ENCODE measurements around the gene CPA5.

CPA5 gene

DNA sequence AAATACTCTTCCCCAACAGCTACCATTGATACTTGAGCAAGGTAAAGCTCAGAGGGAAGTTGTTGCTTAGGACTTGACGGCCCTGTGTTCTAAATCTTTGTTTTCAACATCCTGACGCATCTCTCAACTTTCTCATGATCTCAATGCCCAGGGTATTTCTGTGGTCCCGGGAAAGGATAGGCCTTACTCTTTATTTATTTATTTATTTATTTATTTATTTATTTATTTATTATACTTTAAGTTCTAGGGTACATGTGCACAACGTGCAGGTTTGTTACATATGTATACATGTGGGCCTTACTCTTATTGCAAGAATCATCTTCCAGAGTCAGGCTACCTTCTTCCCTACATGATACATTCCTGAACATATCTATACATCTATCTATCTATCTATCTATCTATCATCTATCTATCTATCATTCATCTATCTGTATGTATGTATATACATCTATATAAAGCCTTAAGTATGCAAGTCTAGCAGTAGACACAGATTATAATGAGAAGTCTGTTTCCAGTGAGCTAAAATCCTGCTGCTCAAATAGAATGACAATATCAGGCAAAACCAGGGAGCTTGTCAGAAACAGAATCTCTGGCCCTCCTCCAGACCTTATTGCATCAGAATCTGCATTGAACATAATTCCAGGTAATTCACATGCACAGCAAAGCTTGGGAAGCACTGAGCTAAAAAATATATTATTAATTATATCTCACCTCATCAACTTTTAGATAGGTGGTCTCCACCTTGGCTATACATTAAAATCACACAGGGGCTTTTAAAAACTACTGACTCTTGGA lies 12.2 kb upstream of the CPA5 start:
- no peak for DNase-seq (ENCODE audit: low read depth in 2 of 2)

DNA sequence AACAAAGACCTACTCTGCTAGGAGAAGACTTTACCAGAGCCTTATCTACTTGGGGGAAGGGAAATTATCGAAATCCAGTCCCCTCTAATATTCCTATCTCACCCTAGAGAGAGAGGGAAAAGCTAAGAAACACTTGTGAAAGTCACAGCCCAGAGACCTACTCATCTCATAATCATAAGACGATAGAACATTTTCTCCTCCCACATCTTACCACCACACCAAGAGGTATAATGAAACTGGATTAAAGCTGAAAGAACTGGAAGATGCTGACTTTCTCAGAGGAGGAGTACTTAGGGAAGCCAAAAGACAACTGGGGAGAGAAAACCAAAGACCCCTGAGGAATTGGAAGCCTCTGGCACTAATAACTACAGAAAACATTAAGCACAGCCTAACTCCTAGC lies 10.8 kb upstream of the CPA5 start:
- no peak for DNase-seq (ENCODE audit: low read depth in 2 of 2)

DNA sequence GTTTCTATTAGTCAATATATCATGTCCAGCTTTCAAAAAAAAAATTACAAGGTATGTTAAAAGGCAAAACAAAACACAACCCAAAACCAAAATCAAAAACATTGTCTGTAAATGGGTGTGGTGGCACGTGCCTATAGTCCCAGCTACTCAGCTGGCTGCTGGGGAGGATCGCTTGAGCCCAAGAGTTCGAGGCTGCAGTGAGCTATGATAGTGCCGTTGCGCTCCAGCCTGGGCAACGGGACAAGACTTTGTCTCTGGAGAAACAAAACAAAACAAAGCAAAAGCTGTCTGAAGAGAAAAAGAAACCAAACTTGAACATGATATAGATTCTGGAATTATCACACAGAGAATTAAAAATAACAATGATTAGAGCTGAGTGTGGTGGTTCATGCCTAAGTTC lies 10.3 kb upstream of the CPA5 start:
- no peak for DNase-seq (ENCODE audit: low read depth in 2 of 2)

DNA sequence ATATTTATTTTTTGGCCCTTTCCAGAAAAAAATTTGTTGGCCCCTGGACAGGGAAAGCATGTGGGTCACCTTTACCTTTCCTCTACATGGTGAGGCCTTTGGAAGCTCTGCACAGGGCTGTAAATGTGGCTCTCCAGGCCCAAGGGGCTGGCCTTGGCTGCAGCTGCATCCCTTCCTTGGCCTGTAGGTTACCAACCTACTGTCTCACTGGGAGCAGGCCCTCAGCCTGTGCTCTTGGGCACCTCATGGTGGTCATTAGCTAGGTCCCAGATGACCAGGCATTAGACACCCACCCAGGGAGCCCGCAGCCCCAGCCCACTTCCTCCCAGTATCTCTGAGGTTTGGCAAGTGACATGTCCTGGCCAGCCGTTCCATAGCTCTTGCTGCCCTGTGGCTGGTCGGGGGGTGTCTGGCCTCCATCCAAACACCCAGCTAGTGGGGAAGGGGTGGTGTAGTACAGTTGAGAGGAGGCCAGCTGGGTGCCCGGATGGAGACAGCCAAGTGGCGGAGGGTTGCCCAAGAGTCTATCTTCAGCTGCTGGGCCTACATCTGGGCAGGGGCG lies 7.1 kb upstream of the CPA5 start:
- DNase-seq (ENCODE audit: low read depth in 2 of 2), result no peak

DNA sequence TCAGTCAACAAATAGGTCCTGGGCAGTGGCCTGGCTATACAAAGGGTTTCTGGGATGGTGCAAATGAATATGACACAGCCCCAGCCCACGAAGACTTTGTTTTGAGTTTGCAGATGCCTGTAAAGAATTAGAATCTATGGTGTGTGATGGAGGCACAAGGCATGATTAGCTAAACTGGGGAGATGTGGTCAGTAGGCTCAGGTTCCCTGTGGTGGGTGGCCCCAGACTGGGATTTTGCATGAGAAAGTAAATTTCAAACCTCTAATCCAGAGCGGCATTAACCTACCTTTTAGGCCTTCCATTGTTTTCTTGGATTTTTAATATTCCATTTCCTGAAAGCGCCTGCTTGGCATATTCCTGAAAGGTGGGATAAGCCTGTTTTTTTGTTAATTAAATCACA lies 6.4 kb upstream of the CPA5 start:
- DNase-seq (ENCODE audit: low read depth in 2 of 2), result no peak

DNA sequence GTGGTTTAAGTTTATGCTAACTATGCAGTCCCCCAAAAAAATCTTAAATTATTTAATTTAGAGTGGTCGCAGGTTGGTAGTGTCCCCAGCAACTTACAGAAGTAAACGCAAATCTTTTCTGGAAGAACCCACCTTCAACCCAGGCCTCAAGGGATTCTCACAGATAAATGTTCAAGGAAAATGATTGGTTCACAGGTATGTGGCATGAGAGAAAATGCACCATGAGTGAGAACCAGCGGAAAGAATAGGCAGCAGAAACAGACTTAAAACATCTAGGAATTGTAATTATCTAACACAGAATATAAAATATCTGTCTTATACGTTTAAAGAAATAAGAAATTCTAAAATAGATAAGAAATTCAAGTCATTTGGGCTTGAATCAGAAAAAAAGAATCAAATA lies 2.7 kb upstream of the CPA5 start:
- no peak for DNase-seq (ENCODE audit: low read depth in 2 of 2)

DNA sequence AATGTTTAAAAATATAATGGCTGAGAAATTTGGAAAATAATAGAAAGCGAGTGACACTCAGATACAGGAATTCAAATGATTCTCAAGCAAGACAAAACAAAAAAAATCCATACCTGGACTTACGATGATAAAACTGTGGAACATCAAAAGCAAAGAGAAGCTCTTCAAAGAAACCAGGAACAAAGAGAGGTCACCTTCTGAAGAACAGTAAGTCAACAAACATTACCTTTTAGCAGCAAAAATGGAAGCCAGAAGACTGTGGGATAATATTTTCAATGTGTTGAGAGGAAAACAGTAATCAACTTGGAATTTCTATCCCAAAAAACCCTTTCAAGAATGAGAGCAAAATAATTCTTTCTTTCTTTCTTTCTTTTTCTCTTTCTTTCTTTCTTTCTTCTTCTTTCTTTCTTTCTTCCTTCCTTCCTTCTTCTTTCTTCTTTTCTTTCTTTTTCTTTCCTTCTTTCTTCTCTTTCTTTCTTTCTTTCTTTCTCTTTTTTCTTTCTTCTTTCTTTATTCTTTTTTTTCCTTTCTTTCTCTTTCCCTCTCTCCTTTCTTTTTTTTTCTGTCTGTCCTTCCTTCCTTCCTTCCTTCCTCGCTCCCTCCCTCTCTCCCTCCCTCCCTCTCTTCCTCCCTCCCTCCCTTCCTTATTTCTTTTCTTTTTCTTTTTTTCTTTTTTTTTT lies 1.8 kb upstream of the CPA5 start:
- no peak for DNase-seq (ENCODE audit: low read depth in 2 of 2)

DNA sequence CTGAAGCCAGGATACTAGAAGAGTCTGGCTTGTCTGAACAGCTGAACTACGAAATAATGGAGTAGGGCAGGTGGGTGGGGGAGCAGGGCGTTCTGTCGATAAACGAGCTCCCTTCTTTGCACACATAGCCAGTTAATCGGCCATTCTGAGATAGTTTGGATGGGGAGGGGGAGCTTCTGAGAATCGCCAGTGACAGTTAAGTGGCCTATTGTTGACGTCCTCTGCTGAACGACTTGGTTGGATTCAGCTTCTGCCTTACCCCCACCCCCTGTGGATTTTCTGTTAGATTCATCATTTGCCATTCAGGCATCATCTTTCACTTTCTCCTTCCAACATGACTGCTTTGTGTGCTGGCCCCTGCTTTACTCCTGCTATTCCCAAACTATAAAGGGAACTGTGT lies 520 bp downstream of the CPA5 start:
- DNase-seq (ENCODE audit: low read depth in 2 of 2), result no peak

DNA sequence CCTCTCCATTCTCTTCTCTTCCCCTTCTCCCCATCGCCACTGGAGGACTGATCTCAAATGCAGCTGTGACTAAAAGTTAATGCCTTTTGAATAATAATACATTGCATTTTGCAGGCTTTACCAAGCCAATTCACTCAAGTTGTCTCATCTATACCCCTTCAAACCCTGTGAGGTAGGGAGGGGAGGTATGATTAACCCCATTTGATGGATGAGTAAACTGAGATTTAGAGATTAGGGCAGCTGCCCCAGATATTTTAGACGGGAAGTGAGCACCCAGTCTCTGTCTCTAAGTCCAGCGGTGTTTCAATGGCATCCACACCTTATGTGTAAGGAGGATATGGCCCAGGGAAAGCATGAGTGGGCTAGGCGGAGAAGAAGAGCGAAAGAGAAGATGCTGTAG lies 1.1 kb downstream of the CPA5 start:
- no peak for DNase-seq (ENCODE audit: low read depth in 2 of 2)

DNA sequence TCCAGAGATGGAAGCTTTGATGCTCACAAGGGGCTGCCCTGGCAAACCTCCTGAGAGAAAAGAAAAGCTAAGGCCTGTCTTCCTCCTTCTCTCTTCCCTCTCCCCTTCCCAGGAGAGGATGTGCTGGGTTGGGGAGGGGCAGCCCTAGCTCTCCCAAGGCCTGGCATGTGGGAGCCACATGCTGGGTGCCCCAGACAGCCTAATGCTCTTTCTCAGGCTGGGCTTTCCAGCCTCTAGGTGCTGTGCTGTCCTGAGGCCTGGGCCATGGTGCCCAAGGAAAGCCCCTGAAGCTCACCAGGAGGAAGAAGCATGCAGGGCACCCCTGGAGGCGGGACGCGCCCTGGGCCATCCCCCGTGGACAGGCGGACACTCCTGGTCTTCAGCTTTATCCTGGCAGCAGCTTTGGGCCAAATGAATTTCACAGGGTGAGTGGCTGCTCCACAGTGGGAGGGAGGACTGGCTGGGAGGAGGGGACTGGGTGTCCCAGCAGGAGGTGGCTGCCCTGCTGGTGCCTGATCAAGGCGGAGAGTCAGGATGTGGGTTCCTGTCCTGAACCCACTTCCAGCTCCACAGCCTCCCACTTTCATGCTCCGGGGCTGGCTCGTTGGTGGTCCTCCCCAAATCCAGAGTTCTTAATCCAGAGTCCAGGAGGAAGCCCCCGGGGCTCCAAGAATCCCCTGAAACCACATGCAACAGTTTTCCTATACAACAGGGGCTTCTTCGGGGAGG lies 1.7 kb downstream of the CPA5 start:
- DNase-seq (ENCODE audit: low read depth in 2 of 2), result no peak

DNA sequence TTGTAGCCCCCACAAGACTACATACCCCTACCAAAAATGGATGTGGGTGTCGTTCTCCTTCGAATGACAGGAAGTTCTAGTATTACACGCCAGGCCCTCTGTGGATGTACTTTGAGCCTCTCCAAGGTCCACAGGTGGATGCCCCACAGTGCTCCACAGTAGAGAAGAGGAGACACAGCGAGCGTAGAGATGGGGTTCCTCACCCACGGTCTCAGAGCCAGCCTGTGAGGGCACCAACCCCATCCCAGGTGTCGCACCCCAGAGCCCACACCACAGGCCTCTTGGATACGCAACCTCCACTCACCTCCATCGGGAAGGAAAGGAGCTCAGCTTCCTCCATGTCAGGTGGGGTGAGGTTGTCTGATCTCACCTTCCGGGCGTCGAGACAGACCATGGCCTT lies 2.3 kb downstream of the CPA5 start:
- no peak for DNase-seq (ENCODE audit: low read depth in 2 of 2)

DNA sequence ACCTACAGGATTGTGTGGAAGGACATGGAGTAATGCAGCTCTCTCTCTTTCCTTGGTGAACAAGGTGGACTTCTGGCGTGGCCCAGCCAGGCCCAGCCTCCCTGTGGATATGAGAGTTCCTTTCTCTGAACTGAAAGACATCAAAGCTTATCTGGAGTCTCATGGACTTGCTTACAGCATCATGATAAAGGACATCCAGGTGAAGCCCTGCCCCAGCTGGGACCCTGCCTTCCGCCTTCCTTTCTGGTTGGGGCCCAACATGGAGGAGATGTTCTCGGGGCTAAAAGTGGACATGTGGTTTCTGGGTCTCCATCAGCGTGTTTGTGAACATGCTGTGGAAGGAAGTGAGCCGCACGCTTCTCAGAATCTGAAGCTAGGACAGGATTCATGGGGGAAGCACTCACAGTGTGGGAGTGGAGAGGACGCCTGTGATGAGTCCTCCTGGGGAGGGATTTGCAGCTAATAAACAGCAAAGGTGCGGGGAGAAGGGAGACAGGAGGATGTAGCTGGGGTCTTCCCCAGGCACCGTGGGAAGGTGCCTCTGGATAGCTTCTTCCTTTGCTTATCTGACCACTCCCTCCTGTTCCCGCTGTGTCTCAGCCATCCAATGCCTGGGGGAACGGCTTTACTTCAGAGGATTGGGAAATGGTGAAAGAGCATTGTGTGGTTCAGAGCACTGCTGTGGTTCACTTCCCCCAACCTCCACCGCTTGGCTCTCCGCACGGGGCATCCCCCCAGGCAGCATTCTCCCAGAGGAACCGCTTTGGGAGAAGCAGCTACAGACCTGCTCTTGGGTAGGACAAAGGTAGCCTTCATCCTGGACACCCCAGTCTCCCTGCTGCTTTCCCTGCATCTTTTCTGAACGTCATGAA lies 5.5 kb downstream of the CPA5 start:
- no peak for DNase-seq (ENCODE audit: low read depth in 2 of 2)

DNA sequence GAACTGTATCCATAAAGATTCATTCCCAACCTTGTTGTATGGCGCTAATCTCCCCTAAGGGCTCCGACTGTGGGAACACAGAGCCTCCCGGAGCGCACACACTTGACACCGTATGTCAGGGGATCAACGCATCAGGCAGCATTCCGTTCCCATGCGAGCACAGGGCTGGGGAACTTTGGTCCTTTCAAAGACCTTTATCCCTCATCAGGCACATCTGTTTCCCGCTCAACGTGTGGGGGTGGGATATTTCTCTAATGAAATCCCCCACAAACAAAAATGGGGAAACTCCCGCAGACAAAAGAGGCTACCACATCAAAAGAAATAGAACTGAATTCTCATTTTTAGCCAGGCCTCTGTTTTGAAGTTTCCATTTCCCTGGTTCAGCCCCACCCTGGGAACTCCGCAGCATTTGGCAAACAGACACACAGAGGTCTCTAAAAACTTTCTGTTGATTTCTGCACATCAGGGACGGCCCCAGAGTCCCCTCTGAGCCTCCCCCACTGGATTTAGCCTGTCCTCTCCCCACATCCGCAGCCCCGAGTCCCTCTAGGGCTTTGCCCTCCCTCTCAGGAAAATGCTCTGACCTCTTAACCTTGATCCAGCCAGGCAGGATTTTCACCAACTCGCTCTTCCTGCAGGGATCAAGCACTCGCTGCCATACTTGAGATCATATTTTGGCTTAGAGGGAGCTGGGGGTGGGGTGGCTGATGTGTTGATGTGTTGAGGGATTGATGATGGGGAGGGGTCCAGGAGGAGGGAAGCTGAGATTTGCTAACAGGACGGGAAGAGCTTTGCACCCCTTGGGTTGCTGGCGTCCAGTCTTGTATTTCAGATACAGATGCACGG lies 6.6 kb downstream of the CPA5 start:
- DNase-seq (ENCODE audit: low read depth in 2 of 2), result no peak

DNA sequence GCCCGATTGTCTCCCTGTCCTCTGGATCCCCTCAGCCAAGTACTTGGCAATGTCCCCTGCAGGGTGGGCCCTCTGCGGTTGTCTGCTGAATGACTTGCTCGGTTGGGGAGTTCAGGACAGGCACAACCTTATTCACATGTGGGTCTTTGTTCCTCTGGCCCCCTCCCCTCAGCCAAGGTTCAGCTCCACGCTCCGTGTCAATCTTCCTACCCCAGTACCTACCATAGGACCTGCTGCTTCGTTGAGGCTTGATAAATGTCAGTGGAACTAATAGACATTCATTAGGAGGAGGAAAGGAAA lies 7.1 kb downstream of the CPA5 start:
- no peak for DNase-seq (ENCODE audit: low read depth in 2 of 2)

DNA sequence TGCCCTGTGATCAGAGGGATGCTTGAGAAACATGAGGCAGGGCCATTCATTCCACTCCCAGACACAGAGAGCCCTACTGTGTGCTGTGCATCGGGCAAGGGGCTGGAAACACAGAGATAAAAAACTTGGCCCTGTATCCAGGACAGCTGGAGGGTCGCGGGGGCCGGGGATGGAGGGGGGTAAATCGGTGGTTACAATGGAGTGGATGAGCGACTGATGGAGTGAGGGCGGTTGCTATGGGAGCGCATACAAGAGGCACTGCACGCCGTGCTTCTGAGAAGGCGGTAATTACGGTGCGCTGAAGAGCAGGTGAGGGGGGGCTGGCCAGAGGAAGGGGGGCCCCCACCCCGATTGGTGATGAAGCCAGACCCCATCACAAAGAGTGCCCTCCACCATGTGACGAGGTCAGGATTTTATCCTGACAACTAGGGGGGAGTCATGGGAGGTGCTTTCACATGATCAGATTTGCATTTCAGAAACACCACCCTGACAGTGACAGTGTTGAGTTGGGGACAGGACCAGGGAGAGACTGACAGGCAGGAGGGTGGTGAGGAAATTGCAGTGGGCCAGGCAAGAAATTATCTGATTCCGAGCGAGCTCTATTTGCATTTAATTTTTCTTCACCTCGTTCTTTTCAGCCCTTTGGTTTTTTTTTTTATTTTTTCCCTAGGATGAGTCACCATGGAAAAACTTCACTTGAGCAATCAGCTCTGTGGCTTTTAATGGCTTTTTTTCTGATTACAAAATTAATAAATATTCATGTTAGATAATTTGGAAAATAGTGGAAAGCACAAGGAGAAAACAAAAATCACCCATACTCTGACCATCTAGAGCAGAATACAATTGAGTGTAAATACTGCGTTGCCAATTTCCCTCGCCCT lies 7.8 kb downstream of the CPA5 start:
- DNase-seq (ENCODE audit: low read depth in 2 of 2), result no peak

DNA sequence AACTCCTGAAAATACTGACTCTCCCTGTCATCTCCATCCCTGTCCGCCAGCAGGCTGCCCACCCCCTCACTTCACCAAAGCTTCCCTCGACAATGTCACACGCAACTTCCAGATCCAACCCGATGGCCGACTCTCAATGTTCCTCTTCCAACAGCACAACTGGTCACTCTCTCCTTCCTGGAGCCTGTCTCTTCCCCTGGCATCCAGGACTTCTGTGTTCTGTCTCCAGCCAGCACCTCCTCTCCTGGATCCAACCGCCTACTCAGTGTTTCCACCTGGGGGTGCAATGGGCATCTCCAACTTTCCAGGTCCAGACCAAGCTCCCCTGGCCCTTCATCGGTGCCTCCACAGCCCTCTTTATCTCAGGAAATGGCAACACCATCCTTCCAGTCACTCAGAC lies 8.6 kb downstream of the CPA5 start:
- no peak for DNase-seq (ENCODE audit: low read depth in 2 of 2)

DNA sequence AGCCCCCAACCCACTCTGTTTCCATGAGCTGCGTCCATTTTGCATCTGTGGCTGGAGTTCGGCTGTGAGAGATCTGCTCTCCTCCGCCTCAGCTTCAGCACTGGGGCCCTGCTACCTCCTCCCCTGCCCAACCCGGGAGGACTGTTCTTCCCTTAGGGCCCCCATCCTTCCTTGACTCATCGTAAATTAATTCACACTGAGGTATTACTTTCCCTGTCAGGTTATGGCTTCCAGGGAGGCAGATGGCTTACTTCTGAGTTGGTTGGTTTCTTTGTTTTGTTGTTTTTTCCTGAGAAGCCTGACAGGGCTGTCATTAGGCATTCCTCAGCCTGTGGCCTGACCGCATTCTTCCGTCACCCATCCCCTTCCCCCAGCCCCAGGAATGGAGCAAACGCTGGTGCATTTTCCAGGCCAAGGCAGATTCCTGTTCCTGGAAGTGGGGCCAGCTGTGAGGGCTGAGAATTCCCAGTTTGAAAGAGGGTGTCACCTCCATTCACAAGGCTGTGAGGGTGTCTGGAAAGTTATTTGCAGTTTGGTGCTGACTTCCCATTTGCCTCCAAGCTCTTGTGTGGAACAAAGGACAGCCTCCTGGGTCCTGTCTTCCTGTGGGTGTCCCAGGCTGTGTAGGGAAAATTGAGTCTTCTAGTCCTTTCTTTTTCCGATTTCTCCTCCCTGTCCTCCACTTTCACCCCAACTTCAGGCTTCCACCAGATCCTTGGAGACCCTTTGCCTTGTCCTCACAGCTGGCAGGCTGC lies 11.7 kb downstream of the CPA5 start:
- DNase-seq (ENCODE audit: low read depth in 2 of 2), result no peak

DNA sequence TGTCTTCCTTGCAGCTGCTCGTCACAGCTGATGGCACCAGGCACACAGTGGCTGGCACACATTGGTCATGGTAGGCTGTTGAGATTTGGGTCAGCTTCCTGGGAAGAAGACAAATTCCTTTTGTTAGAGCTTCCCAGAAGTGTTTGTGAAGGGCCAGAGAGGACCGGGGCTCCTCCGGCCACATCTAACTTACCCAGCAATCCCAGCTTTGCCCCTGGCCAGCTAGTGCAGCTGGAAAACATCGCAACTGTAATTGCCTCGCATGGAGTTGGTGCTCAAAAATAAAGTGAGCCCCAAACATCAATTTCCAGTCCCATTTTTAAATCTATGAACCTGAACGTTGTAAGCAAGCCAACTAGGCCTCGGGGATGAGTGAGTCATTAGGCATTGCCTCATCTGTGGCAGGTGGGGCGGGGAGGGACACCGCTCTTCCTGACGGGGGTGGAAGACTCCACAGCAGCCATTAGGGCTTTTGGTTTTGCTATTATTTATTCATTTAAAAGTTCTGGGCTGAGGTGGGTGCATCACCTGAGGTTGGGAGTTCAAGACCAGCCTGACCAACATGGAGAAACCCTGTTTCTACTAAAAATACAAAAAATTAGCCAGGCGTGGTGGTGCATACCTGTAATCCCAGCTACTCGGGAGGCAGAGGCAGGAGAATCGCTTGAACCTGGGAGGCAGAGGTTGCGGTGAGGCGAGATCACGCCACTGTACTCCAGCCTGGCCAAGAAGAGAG lies 12.4 kb downstream of the CPA5 start:
- no peak for DNase-seq (ENCODE audit: low read depth in 2 of 2)

DNA sequence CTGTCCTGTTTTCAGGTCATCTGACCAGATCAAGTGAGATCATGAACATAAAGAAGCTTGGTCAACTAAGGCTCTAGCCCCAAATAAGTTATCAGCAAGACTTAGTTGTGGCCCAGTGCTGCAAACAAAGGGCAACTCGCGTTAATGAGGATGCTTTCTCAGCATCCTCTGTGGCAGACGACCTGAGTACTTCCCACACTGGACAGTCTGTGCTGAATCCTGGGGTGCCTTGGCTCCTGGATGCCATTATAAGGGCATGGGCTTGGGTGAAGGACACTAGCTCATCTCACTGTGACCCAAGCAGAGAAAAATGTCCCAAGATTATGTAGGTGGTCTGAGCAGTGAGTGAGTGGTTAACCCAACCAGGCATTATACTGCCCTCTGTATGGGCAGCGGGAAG lies 13.9 kb downstream of the CPA5 start:
- no peak for DNase-seq (ENCODE audit: low read depth in 2 of 2)

Data from stimulated activated CD4-positive, alpha-beta T cell treated with anti-CD3 and anti-CD28 coated beads, Interleukin-4, amount 100 ng/mL, for 48 hours (primary cell).